HCT116 (cell line): ENCODE measurements around the gene KCNK6. TPM values are rescaled to one million over a fixed set of nuclear protein-coding genes. Genes with fewer than 3 reads are reported as not detected.

ENCODE experiments used
- ATAC-seq: fragments of 200-7000 bp; cut with Tn5 transposase; 2 replicates; pipeline ENCODE4 v1.9.1; 2020; ENCODE audit warnings: mild to moderate bottlenecking, moderate library complexity
- BruUV-seq: library from RNA; stranded (reverse); fragments of 400-500 nt; replicated peaks from 2 replicates; lab custom pipeline; 2021; lab: Mats Ljungman, UMichigan
- CTCF ChIA-PET: fragments of 300-600 bp; sonication (Branson Sonifier 250); formaldehyde crosslinking; loops from one replicate; lab custom pipeline; 2021; ENCODE audit warnings: antibody characterized with exemption; lab: Charles Lee
- POLR2A ChIA-PET: fragments of 300-600, 350-600 bp; sonication (Branson Sonifier 250); formaldehyde crosslinking; loops from one replicate; lab custom pipeline; 2021; ENCODE audit warnings: antibody characterized with exemption; lab: Charles Lee
- RAD21 ChIA-PET, 2 experiments: fragments of 300-600 bp; sonication (Branson Sonifier 250); formaldehyde crosslinking; loops; one replicate each; lab custom pipeline; 2023; ENCODE audit warnings: low total read pairs in 2 of 2; ENCODE audit not compliant: uncharacterized antibody in 2 of 2, unreplicated experiment in 2 of 2, low non-redundant PET in 1 of 2; lab: Charles Lee
- DNase-seq: peaks from one replicate; pipeline ENCODE4 v3.0.0-alpha.2; 2010; ENCODE audit warnings: low read depth, low spot score
- H2AFZ ChIP-seq: fragments of 200-600 bp; shearing (Covaris generic), sonication (generic); 2 replicates; pipeline ENCODE4 v1.6.1; 2017; ENCODE audit warnings: low read depth, mixed run types, mixed read lengths, antibody characterized with exemption, low read length; ENCODE audit not compliant: poor library complexity, severe bottlenecking
- H3K27ac ChIP-seq: 2 replicates; pipeline ENCODE4 v1.5.1; 2012; ENCODE audit warnings: low read depth, low read length
- H3K27me3 ChIP-seq: fragments of 200-600 bp; sonication (generic); 2 replicates; pipeline ENCODE4 v1.6.1; 2016; ENCODE audit warnings: mixed run types, low read length, mixed read lengths; ENCODE audit not compliant: insufficient read depth
- H3K36me3 ChIP-seq, 2 experiments: fragments of 200-500 bp in 1 of 2; fragments of 200-600 bp in 1 of 2; sonication (Bioruptor generic) in 1 of 2; sonication (generic) in 1 of 2; 2 replicates each; pipeline versions ENCODE4 v1.5.1 to v1.6.1; 2014 to 2016; ENCODE audit warnings: low read length in 2 of 2, inconsistent platforms in 1 of 2, mixed read lengths in 1 of 2, mixed run types in 1 of 2; ENCODE audit not compliant: insufficient read depth in 2 of 2, control insufficient read depth in 1 of 2
- H3K4me1 ChIP-seq, 2 experiments: fragments of 200-600 bp in 1 of 2; sonication (generic) in 1 of 2; 2 replicates each; pipeline versions ENCODE4 v1.5.1 to v1.6.1; 2012 to 2017; ENCODE audit warnings: low read length in 2 of 2, inconsistent platforms in 1 of 2, mild to moderate bottlenecking in 1 of 2, mixed read lengths in 1 of 2, mixed run types in 1 of 2, moderate library complexity in 1 of 2; ENCODE audit not compliant: insufficient read depth in 2 of 2, control insufficient read depth in 1 of 2
- H3K4me2 ChIP-seq: fragments of 200-600 bp; sonication (generic); 2 replicates; pipeline ENCODE4 v1.6.1; 2017; ENCODE audit warnings: mixed run types, low read length, mixed read lengths
- H3K4me3 ChIP-seq, 2 experiments: fragments of 200-600 bp in 1 of 2; sonication (generic) in 1 of 2; replicated peaks in 1 of 2; 2 replicates each; pipeline ENCODE4 v1.5.1; 2011 to 2016; ENCODE audit warnings: low read length in 2 of 2, control low read depth in 1 of 2, low read depth in 1 of 2, mild to moderate bottlenecking in 1 of 2, mixed read lengths in 1 of 2, mixed run types in 1 of 2
- H3K79me2 ChIP-seq: fragments of 200-600 bp; sonication (generic); 2 replicates; pipeline ENCODE4 v1.6.1; 2017; ENCODE audit warnings: mild to moderate bottlenecking, mixed run types, low read length, moderate library complexity, mixed read lengths; ENCODE audit not compliant: insufficient read depth
- H3K9ac ChIP-seq: fragments of 200-600 bp; sonication (generic); 2 replicates; pipeline ENCODE4 v1.6.1; 2016; ENCODE audit warnings: low read length, mixed read lengths
- H3K9me2 ChIP-seq: fragments of 200-600 bp; sonication (generic), shearing (Covaris generic); 2 replicates; pipeline ENCODE4 v1.6.1; 2017; ENCODE audit warnings: mixed run types, mild to moderate bottlenecking, moderate library complexity; ENCODE audit not compliant: insufficient read depth
- H3K9me3 ChIP-seq, 2 experiments: fragments of 200-500 bp in 1 of 2; fragments of 200-600 bp in 1 of 2; sonication (Bioruptor generic) in 1 of 2; sonication (generic) in 1 of 2; 2 replicates each; pipeline ENCODE4 v1.6.1; 2014 to 2017; ENCODE audit warnings: low read length in 2 of 2, mixed read lengths in 2 of 2, inconsistent platforms in 1 of 2, low read depth in 1 of 2, mild to moderate bottlenecking in 1 of 2, mixed run types in 1 of 2, moderate library complexity in 1 of 2; ENCODE audit not compliant: control insufficient read depth in 1 of 2, insufficient read depth in 1 of 2
- H4K20me1 ChIP-seq: fragments of 200-600 bp; sonication (generic), shearing (Covaris generic); 2 replicates; pipeline ENCODE4 v1.6.1; 2017; ENCODE audit warnings: mixed run types, mild to moderate bottlenecking, moderate library complexity; ENCODE audit not compliant: insufficient read depth
- ATF3 ChIP-seq: IDR thresholded peaks from 2 replicates; pipeline ENCODE4 v1.6.1; 2012
- CBX3 ChIP-seq: IDR thresholded peaks from 2 replicates; pipeline ENCODE4 v1.6.1; 2012; ENCODE audit warnings: low read depth
- CEBPB ChIP-seq: IDR thresholded peaks from 2 replicates; pipeline ENCODE4 v1.6.1; 2012; ENCODE audit warnings: low read depth
- CTCF ChIP-seq, 3 experiments: fragments of 200-600 bp in 1 of 3; sonication (generic) in 1 of 3; IDR thresholded peaks in 2 of 3; conservative IDR thresholded peaks in 1 of 3; 2 replicates each; pipeline ENCODE4 v1.5.1; 2012 to 2017; ENCODE audit warnings: low read depth in 2 of 3, low read length in 2 of 3, antibody characterized with exemption in 1 of 3, borderline replicate concordance in 1 of 3, control low read depth in 1 of 3, mild to moderate bottlenecking in 1 of 3, mixed read lengths in 1 of 3, mixed run types in 1 of 3, moderate library complexity in 1 of 3; ENCODE audit not compliant: insufficient read depth in 1 of 3
- EGR1 ChIP-seq: IDR thresholded peaks from 2 replicates; pipeline ENCODE4 v1.6.1; 2012; ENCODE audit warnings: low read depth
- EZH2phosphoT487 ChIP-seq: fragments of 200-600 bp; IDR thresholded peaks from 2 replicates; pipeline ENCODE4 v1.6.1; 2018; ENCODE audit warnings: antibody characterized with exemption, borderline replicate concordance
- POLR2A ChIP-seq: IDR thresholded peaks from 2 replicates; pipeline ENCODE4 v1.7.0; 2011; ENCODE audit warnings: borderline replicate concordance; ENCODE audit not compliant: insufficient read depth, insufficient read length; ENCODE audit errors: extremely low read depth
- POLR2AphosphoS5 ChIP-seq: IDR thresholded peaks from 2 replicates; pipeline ENCODE4 v1.6.1; 2011; ENCODE audit warnings: mild to moderate bottlenecking, low read depth, low read length, moderate library complexity
- SRF ChIP-seq: IDR thresholded peaks from 2 replicates; pipeline ENCODE4 v1.6.1; 2012; ENCODE audit warnings: low read depth
- TCF7L2 ChIP-seq: IDR thresholded peaks from 2 replicates; pipeline ENCODE4 v1.7.0; 2011; ENCODE audit warnings: borderline replicate concordance, inconsistent platforms; ENCODE audit not compliant: insufficient read depth, insufficient read length; ENCODE audit errors: extremely low read depth
- YY1 ChIP-seq: IDR thresholded peaks from 2 replicates; pipeline ENCODE4 v1.6.1; 2011; ENCODE audit warnings: low read length, low read depth, moderate library complexity, mild to moderate bottlenecking; ENCODE audit not compliant: insufficient replicate concordance; ENCODE audit errors: extremely low read depth
- ZFX ChIP-seq: fragments of 450-650 bp; IDR thresholded peaks from 2 replicates; pipeline ENCODE4 v1.6.1; 2017
- intact Hi-C: fragments of 100-400 bp; cut with micrococcal nuclease; formaldehyde crosslinking; loops from 2 replicates; pipeline ENCODE4 v1.10.0; 2022
- total RNA-seq: library from RNA; stranded (reverse); gene quantifications from one replicate; pipeline ENCODE4 v1.2.1, GENCODE V29; 2021; ENCODE audit not compliant: unreplicated experiment
- TF ChIP-seq, protein P1 (sequence below): IDR thresholded peaks from 2 replicates; pipeline ENCODE4 v1.6.1; 2012
- TF ChIP-seq, protein P2 (sequence below): IDR thresholded peaks from 2 replicates; pipeline ENCODE4 v1.6.1; 2011; ENCODE audit warnings: mild to moderate bottlenecking, low read length, moderate library complexity; ENCODE audit not compliant: insufficient replicate concordance; ENCODE audit errors: extremely low read depth

The KCNK6 gene
- total RNA-seq, 1 experiment from 2014 or later: 11.0 TPM

DNA sequence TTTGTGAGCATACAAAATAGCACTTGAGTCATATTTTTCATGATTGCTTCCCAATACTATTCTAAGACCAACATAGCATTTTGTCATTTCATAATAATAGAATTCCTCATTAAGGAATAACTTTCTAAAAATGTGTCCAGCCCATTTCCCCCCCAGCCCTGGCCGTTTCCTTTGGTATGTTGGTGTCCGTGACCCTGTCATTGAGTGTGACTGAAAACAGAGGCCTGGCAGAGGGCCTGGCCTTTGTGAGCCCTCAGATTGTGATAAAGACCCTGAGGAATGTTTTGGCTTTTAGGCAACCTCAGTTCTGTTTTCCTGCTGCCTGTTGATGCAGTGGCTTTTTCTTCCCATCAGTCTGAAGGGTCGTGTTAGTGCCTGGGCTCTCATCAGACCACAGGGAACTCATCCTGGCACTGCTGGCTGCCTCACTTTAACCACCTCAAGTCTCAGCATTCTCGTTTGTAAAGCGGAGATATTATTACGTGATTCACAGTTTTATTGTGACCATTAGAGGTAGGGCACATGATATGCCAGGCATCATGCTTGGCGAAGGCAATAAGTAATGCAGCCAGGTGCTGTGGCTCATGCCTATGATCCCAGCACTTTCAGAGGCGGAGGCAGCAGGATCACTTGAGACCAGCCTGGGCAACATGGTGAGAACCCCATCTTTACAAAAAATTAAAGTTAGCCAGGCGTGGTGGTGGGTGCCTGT lies 41.5 kb upstream of the KCNK6 start:
- CTCF ChIA-PET: no interaction called here

More for the DNA sequence above, 41.5 kb upstream of the KCNK6 start:
- Histone ChIP-seq H3K9me3 (no peaks in the 10 kb centered on the region), H3K79me2 (peaks cover 100% of the 10 kb centered on the region), H3K27me3 (no peaks in the 10 kb centered on the region), H3K4me1 (peaks cover 7 to 27% of the 10 kb centered on the region in 2 experiments; a peak in 3 of 4 replicates), H3K27ac (no peak overlapping the region), H3K4me2 (no peak overlapping the region), H3K9me2 (no peaks in the 10 kb centered on the region), H4K20me1 (peaks cover 15% of the 10 kb centered on the region; the same call in 1 of the 2 replicates), H3K4me3 (no peak overlapping the region), H3K36me3 (peaks cover 6 to 28% of the 10 kb centered on the region in 2 experiments; a peak in 3 of 4 replicates), H3K9ac (no peak overlapping the region), H2AFZ (no peak overlapping the region)
- TF ChIP-seq ATF3: no peak
- no peak for TF ChIP-seq EGR1
- no peak for TF ChIP-seq TCF7L2
- TF ChIP-seq POLR2AphosphoS5: no peak
- TF ChIP-seq, protein P1, sequence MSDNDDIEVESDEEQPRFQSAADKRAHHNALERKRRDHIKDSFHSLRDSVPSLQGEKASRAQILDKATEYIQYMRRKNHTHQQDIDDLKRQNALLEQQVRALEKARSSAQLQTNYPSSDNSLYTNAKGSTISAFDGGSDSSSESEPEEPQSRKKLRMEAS: no peak
- no peak for TF ChIP-seq EZH2phosphoT487
- TF ChIP-seq CEBPB: no peak
- TF ChIP-seq, protein P2, sequence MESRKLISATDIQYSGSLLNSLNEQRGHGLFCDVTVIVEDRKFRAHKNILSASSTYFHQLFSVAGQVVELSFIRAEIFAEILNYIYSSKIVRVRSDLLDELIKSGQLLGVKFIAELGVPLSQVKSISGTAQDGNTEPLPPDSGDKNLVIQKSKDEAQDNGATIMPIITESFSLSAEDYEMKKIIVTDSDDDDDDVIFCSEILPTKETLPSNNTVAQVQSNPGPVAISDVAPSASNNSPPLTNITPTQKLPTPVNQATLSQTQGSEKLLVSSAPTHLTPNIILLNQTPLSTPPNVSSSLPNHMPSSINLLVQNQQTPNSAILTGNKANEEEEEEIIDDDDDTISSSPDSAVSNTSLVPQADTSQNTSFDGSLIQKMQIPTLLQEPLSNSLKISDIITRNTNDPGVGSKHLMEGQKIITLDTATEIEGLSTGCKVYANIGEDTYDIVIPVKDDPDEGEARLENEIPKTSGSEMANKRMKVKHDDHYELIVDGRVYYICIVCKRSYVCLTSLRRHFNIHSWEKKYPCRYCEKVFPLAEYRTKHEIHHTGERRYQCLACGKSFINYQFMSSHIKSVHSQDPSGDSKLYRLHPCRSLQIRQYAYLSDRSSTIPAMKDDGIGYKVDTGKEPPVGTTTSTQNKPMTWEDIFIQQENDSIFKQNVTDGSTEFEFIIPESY: no peak
- no peak for TF ChIP-seq POLR2A
- no peak for TF ChIP-seq CBX3
- TF ChIP-seq SRF: no peak
- no peak for TF ChIP-seq YY1
- no peak for TF ChIP-seq CTCF (IDR thresholded peaks at IDR 0.05 in 2 of 3, conservative IDR thresholded peaks at IDR 0.05 in 1 of 3; ENCODE audit: borderline replicate concordance in 1 of 3, insufficient read depth in 1 of 3, low read depth in 2 of 3, low read length in 2 of 3)
- no peak for TF ChIP-seq ZFX
- BruUV-seq: no TSS peak
- DNase-seq (no peak), ATAC-seq (no peak)
- intact Hi-C loops: no loop called here
- ChIA-PET POLR2A (interaction anchor here (1.5 kb wide), 1 partner anchor 14 kb away, joined by 3 read pairs; the partner anchor contains the start of gene SPINT2), RAD21 (no interaction called here)
